Neutrophil (primary cell): ENCODE data around the gene TAS2R1.

Experiments
- H3K27ac ChIP-seq: fragments of 200-600 bp; sonication (generic); 2 replicates; pipeline ENCODE4 v1.5.1; 2016; ENCODE audit warnings: mild to moderate bottlenecking, moderate library complexity
- H3K27me3 ChIP-seq: fragments of 200-600 bp; sonication (generic); 2 replicates; pipeline ENCODE4 v1.6.0; 2016; ENCODE audit warnings: mild to moderate bottlenecking
- H3K36me3 ChIP-seq: fragments of 200-600 bp; sonication (generic); 2 replicates; pipeline ENCODE4 v1.5.1; 2017
- H3K4me1 ChIP-seq, 2 experiments: fragments of 200-600 bp in 1 of 2; sonication (generic) in 1 of 2; 1 replicate in 1 of 2; 2 replicates in 1 of 2; pipeline versions ENCODE4 v1.5.1 to v1.6.1; 2013 to 2016; ENCODE audit warnings: low read depth in 1 of 2, low read length in 1 of 2, mild to moderate bottlenecking in 1 of 2, moderate library complexity in 1 of 2; ENCODE audit not compliant: control insufficient read depth in 1 of 2, insufficient read depth in 1 of 2
- H3K4me3 ChIP-seq, 2 experiments: fragments of 200-600 bp in 1 of 2; sonication (generic) in 1 of 2; 1 replicate in 1 of 2; 2 replicates in 1 of 2; pipeline ENCODE4 v1.5.1; 2013 to 2016; ENCODE audit warnings: low read depth in 1 of 2, low read length in 1 of 2, mild to moderate bottlenecking in 1 of 2, moderate library complexity in 1 of 2
- H3K9me3 ChIP-seq: fragments of 200-600 bp; sonication (generic); 2 replicates; pipeline ENCODE4 v1.5.1; 2016
- CTCF ChIP-seq: fragments of 200-600 bp; sonication (generic); IDR thresholded peaks from 2 replicates; pipeline ENCODE4 v1.5.1; 2016; ENCODE audit warnings: antibody characterized with exemption

The TAS2R1 gene

GRCh38 chr5:9658706-9659105 lies 28.6 kb upstream of the TAS2R1 start:
- H3K4me3 ChIP-seq: no peak overlapping the region
- H3K9me3 ChIP-seq: no peaks in the 10 kb centered on the region
- no peaks in the 10 kb centered on the region for H3K4me1 ChIP-seq
- no peak for TF ChIP-seq CTCF
- no peaks in the 10 kb centered on the region for H3K36me3 ChIP-seq
- H3K27me3 ChIP-seq: no peaks in the 10 kb centered on the region
- no peak overlapping the region for H3K27ac ChIP-seq

- Histone ChIP-seq H3K9me3 (no peaks in the 10 kb centered on the region), H3K27ac (no peak overlapping the region), H3K4me1 (no peaks in the 10 kb centered on the region), H3K4me3 (no peak overlapping the region), H3K27me3 (no peaks in the 10 kb centered on the region), H3K36me3 (no peaks in the 10 kb centered on the region)
- TF ChIP-seq CTCF: no peak
Observed at GRCh38 chr5:9657819-9658218, 27.7 kb upstream of the TAS2R1 start.

- H3K4me1 ChIP-seq: no peaks in the 10 kb centered on the region
- TF ChIP-seq CTCF: no peak
- H3K27ac ChIP-seq: no peak overlapping the region
- H3K36me3 ChIP-seq: no peaks in the 10 kb centered on the region
- H3K27me3 ChIP-seq: no peaks in the 10 kb centered on the region
- no peaks in the 10 kb centered on the region for H3K9me3 ChIP-seq
- no peak overlapping the region for H3K4me3 ChIP-seq
Observed at GRCh38 chr5:9655641-9656040, 25.5 kb upstream of the TAS2R1 start.

- Histone ChIP-seq H3K27ac (no peak overlapping the region), H3K4me1 (no peaks in the 10 kb centered on the region), H3K4me3 (no peak overlapping the region), H3K27me3 (no peaks in the 10 kb centered on the region), H3K9me3 (no peaks in the 10 kb centered on the region), H3K36me3 (no peaks in the 10 kb centered on the region)
- TF ChIP-seq CTCF: no peak
Observed at GRCh38 chr5:9654886-9655285, 24.7 kb upstream of the TAS2R1 start.

- H3K4me3 ChIP-seq: no peak overlapping the region
- H3K4me1 ChIP-seq: no peaks in the 10 kb centered on the region
- H3K9me3 ChIP-seq: no peaks in the 10 kb centered on the region
- no peaks in the 10 kb centered on the region for H3K27me3 ChIP-seq
- H3K36me3 ChIP-seq: no peaks in the 10 kb centered on the region
- H3K27ac ChIP-seq: no peak overlapping the region
- TF ChIP-seq CTCF: no peak
Observed at GRCh38 chr5:9653811-9654210, 23.7 kb upstream of the TAS2R1 start.

- no peak for TF ChIP-seq CTCF
- no peaks in the 10 kb centered on the region for H3K27me3 ChIP-seq
- H3K4me1 ChIP-seq: no peaks in the 10 kb centered on the region
- H3K4me3 ChIP-seq: no peak overlapping the region
- H3K9me3 ChIP-seq: no peaks in the 10 kb centered on the region
- no peak overlapping the region for H3K27ac ChIP-seq
- no peaks in the 10 kb centered on the region for H3K36me3 ChIP-seq
Observed at GRCh38 chr5:9653061-9653460, 22.9 kb upstream of the TAS2R1 start.
